HCT116 (cell line): ENCODE results near the gene KLK11. TPM values are rescaled to one million over a fixed set of nuclear protein-coding genes. Genes with fewer than 3 reads are reported as not detected.
A peak's percentile ranks its signal among the peaks of the same experiment; 100 is the strongest.

Experiments
- ATAC-seq: fragments of 200-7000 bp; cut with Tn5 transposase; 2 replicates; pipeline ENCODE4 v1.9.1; 2020; ENCODE audit warnings: mild to moderate bottlenecking, moderate library complexity
- BruUV-seq: library from RNA; stranded (reverse); fragments of 400-500 nt; replicated peaks from 2 replicates; lab custom pipeline; 2021; lab: Mats Ljungman, UMichigan
- CTCF ChIA-PET: fragments of 300-600 bp; sonication (Branson Sonifier 250); formaldehyde crosslinking; loops from one replicate; lab custom pipeline; 2021; ENCODE audit warnings: antibody characterized with exemption; lab: Charles Lee
- POLR2A ChIA-PET: fragments of 300-600, 350-600 bp; sonication (Branson Sonifier 250); formaldehyde crosslinking; loops from one replicate; lab custom pipeline; 2021; ENCODE audit warnings: antibody characterized with exemption; lab: Charles Lee
- RAD21 ChIA-PET, 2 experiments: fragments of 300-600 bp; sonication (Branson Sonifier 250); formaldehyde crosslinking; loops; one replicate each; lab custom pipeline; 2023; ENCODE audit warnings: low total read pairs in 2 of 2; ENCODE audit not compliant: uncharacterized antibody in 2 of 2, unreplicated experiment in 2 of 2, low non-redundant PET in 1 of 2; lab: Charles Lee
- DNase-seq: peaks from one replicate; pipeline ENCODE4 v3.0.0-alpha.2; 2010; ENCODE audit warnings: low read depth, low spot score
- H2AFZ ChIP-seq: fragments of 200-600 bp; shearing (Covaris generic), sonication (generic); 2 replicates; pipeline ENCODE4 v1.6.1; 2017; ENCODE audit warnings: low read depth, mixed run types, mixed read lengths, antibody characterized with exemption, low read length; ENCODE audit not compliant: poor library complexity, severe bottlenecking
- H3K27ac ChIP-seq: 2 replicates; pipeline ENCODE4 v1.5.1; 2012; ENCODE audit warnings: low read depth, low read length
- H3K27me3 ChIP-seq: fragments of 200-600 bp; sonication (generic); 2 replicates; pipeline ENCODE4 v1.6.1; 2016; ENCODE audit warnings: mixed run types, low read length, mixed read lengths; ENCODE audit not compliant: insufficient read depth
- H3K36me3 ChIP-seq, 2 experiments: fragments of 200-500 bp in 1 of 2; fragments of 200-600 bp in 1 of 2; sonication (Bioruptor generic) in 1 of 2; sonication (generic) in 1 of 2; 2 replicates each; pipeline versions ENCODE4 v1.5.1 to v1.6.1; 2014 to 2016; ENCODE audit warnings: low read length in 2 of 2, inconsistent platforms in 1 of 2, mixed read lengths in 1 of 2, mixed run types in 1 of 2; ENCODE audit not compliant: insufficient read depth in 2 of 2, control insufficient read depth in 1 of 2
- H3K4me1 ChIP-seq, 2 experiments: fragments of 200-600 bp in 1 of 2; sonication (generic) in 1 of 2; 2 replicates each; pipeline versions ENCODE4 v1.5.1 to v1.6.1; 2012 to 2017; ENCODE audit warnings: low read length in 2 of 2, inconsistent platforms in 1 of 2, mild to moderate bottlenecking in 1 of 2, mixed read lengths in 1 of 2, mixed run types in 1 of 2, moderate library complexity in 1 of 2; ENCODE audit not compliant: insufficient read depth in 2 of 2, control insufficient read depth in 1 of 2
- H3K4me2 ChIP-seq: fragments of 200-600 bp; sonication (generic); 2 replicates; pipeline ENCODE4 v1.6.1; 2017; ENCODE audit warnings: mixed run types, low read length, mixed read lengths
- H3K4me3 ChIP-seq, 2 experiments: fragments of 200-600 bp in 1 of 2; sonication (generic) in 1 of 2; replicated peaks in 1 of 2; 2 replicates each; pipeline ENCODE4 v1.5.1; 2011 to 2016; ENCODE audit warnings: low read length in 2 of 2, control low read depth in 1 of 2, low read depth in 1 of 2, mild to moderate bottlenecking in 1 of 2, mixed read lengths in 1 of 2, mixed run types in 1 of 2
- H3K79me2 ChIP-seq: fragments of 200-600 bp; sonication (generic); 2 replicates; pipeline ENCODE4 v1.6.1; 2017; ENCODE audit warnings: mild to moderate bottlenecking, mixed run types, low read length, moderate library complexity, mixed read lengths; ENCODE audit not compliant: insufficient read depth
- H3K9ac ChIP-seq: fragments of 200-600 bp; sonication (generic); 2 replicates; pipeline ENCODE4 v1.6.1; 2016; ENCODE audit warnings: low read length, mixed read lengths
- H3K9me2 ChIP-seq: fragments of 200-600 bp; sonication (generic), shearing (Covaris generic); 2 replicates; pipeline ENCODE4 v1.6.1; 2017; ENCODE audit warnings: mixed run types, mild to moderate bottlenecking, moderate library complexity; ENCODE audit not compliant: insufficient read depth
- H3K9me3 ChIP-seq, 2 experiments: fragments of 200-500 bp in 1 of 2; fragments of 200-600 bp in 1 of 2; sonication (Bioruptor generic) in 1 of 2; sonication (generic) in 1 of 2; 2 replicates each; pipeline ENCODE4 v1.6.1; 2014 to 2017; ENCODE audit warnings: low read length in 2 of 2, mixed read lengths in 2 of 2, inconsistent platforms in 1 of 2, low read depth in 1 of 2, mild to moderate bottlenecking in 1 of 2, mixed run types in 1 of 2, moderate library complexity in 1 of 2; ENCODE audit not compliant: control insufficient read depth in 1 of 2, insufficient read depth in 1 of 2
- H4K20me1 ChIP-seq: fragments of 200-600 bp; sonication (generic), shearing (Covaris generic); 2 replicates; pipeline ENCODE4 v1.6.1; 2017; ENCODE audit warnings: mixed run types, mild to moderate bottlenecking, moderate library complexity; ENCODE audit not compliant: insufficient read depth
- CEBPB ChIP-seq: IDR thresholded peaks from 2 replicates; pipeline ENCODE4 v1.6.1; 2012; ENCODE audit warnings: low read depth
- EGR1 ChIP-seq: IDR thresholded peaks from 2 replicates; pipeline ENCODE4 v1.6.1; 2012; ENCODE audit warnings: low read depth
- EZH2 ChIP-seq: fragments of 200-600 bp; sonication (generic); IDR thresholded peaks from 2 replicates; pipeline ENCODE4 v1.6.1; 2017; ENCODE audit warnings: antibody characterized with exemption, mixed run types
- EZH2phosphoT487 ChIP-seq: fragments of 200-600 bp; IDR thresholded peaks from 2 replicates; pipeline ENCODE4 v1.6.1; 2018; ENCODE audit warnings: antibody characterized with exemption, borderline replicate concordance
- POLR2A ChIP-seq: IDR thresholded peaks from 2 replicates; pipeline ENCODE4 v1.7.0; 2011; ENCODE audit warnings: borderline replicate concordance; ENCODE audit not compliant: insufficient read depth, insufficient read length; ENCODE audit errors: extremely low read depth
- POLR2AphosphoS5 ChIP-seq: IDR thresholded peaks from 2 replicates; pipeline ENCODE4 v1.6.1; 2011; ENCODE audit warnings: mild to moderate bottlenecking, low read depth, low read length, moderate library complexity
- RAD21 ChIP-seq: IDR thresholded peaks from 2 replicates; pipeline ENCODE4 v1.6.1; 2012; ENCODE audit warnings: low read depth, mild to moderate bottlenecking
- SIN3A ChIP-seq: IDR thresholded peaks from 2 replicates; pipeline ENCODE4 v1.6.1; 2012; ENCODE audit warnings: low read depth
- SP1 ChIP-seq: IDR thresholded peaks from 2 replicates; pipeline ENCODE4 v1.6.1; 2012; ENCODE audit warnings: low read depth
- TCF7L2 ChIP-seq: IDR thresholded peaks from 2 replicates; pipeline ENCODE4 v1.7.0; 2011; ENCODE audit warnings: borderline replicate concordance, inconsistent platforms; ENCODE audit not compliant: insufficient read depth, insufficient read length; ENCODE audit errors: extremely low read depth
- ZFX ChIP-seq: fragments of 450-650 bp; IDR thresholded peaks from 2 replicates; pipeline ENCODE4 v1.6.1; 2017
- intact Hi-C: fragments of 100-400 bp; cut with micrococcal nuclease; formaldehyde crosslinking; loops from 2 replicates; pipeline ENCODE4 v1.10.0; 2022
- total RNA-seq: library from RNA; stranded (reverse); gene quantifications from one replicate; pipeline ENCODE4 v1.2.1, GENCODE V29; 2021; ENCODE audit not compliant: unreplicated experiment
- TF ChIP-seq, protein P1 (sequence below): IDR thresholded peaks from 2 replicates; pipeline ENCODE4 v1.6.1; 2011; ENCODE audit warnings: mild to moderate bottlenecking, low read length, moderate library complexity; ENCODE audit not compliant: insufficient replicate concordance; ENCODE audit errors: extremely low read depth
- TF ChIP-seq, protein P2 (sequence below): IDR thresholded peaks from 2 replicates; pipeline ENCODE4 v1.6.1; 2012

The KLK11 gene
- total RNA-seq, 1 experiment from 2014 or later, result not detected

DNA sequence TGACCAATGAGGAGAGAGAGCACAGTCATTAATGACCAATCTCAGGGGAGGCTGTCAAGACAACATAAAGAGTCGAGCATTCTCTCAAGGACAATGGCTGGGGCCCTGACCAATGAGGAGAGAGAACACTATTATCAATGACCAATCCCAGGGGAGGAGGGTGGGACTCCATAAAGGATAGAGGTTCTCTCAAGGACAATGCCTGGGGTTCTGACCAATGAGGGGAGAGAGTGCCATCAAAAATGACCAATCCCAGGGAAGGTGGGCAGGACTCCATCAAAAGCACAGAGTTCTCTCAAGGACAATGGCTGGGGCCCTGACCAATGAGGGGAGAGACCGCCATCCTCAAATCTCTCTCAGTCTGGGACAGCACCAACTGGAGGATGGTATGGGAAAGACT is 3.3 kb upstream of the KLK11 start:
- no peak overlapping the region for H2AFZ ChIP-seq
- no peaks in the 10 kb centered on the region for H4K20me1 ChIP-seq
- ChIA-PET CTCF (no interaction called here), RAD21 (no interaction called here), POLR2A (no interaction called here)
- H3K4me1 ChIP-seq, result peaks cover 0 to 12% of the 10 kb centered on the region in 2 experiments; a peak in 2 of 4 replicates
- TF ChIP-seq CEBPB (no peak), RAD21 (no peak), ZFX (no peak), SP1 (no peak), TCF7L2 (no peak), EGR1 (no peak), EZH2 (no peak), EZH2phosphoT487 (no peak), POLR2A (no peak), SIN3A (no peak), POLR2AphosphoS5 (no peak)
- TF ChIP-seq, protein P1, sequence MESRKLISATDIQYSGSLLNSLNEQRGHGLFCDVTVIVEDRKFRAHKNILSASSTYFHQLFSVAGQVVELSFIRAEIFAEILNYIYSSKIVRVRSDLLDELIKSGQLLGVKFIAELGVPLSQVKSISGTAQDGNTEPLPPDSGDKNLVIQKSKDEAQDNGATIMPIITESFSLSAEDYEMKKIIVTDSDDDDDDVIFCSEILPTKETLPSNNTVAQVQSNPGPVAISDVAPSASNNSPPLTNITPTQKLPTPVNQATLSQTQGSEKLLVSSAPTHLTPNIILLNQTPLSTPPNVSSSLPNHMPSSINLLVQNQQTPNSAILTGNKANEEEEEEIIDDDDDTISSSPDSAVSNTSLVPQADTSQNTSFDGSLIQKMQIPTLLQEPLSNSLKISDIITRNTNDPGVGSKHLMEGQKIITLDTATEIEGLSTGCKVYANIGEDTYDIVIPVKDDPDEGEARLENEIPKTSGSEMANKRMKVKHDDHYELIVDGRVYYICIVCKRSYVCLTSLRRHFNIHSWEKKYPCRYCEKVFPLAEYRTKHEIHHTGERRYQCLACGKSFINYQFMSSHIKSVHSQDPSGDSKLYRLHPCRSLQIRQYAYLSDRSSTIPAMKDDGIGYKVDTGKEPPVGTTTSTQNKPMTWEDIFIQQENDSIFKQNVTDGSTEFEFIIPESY, result no peak
- TF ChIP-seq, protein P2, sequence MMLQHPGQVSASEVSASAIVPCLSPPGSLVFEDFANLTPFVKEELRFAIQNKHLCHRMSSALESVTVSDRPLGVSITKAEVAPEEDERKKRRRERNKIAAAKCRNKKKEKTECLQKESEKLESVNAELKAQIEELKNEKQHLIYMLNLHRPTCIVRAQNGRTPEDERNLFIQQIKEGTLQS, result no peak
- no peak overlapping the region for H3K4me2 ChIP-seq
- H3K4me3 ChIP-seq, result no peak overlapping the region
- H3K9me2 ChIP-seq, result no peaks in the 10 kb centered on the region
- no peak overlapping the region for H3K27ac ChIP-seq
- DNase-seq, result no peak
- H3K79me2 ChIP-seq, result no peaks in the 10 kb centered on the region
- no peaks in the 10 kb centered on the region for H3K9me3 ChIP-seq
- no peaks in the 10 kb centered on the region for H3K36me3 ChIP-seq
- no peak overlapping the region for H3K9ac ChIP-seq
- ATAC-seq, result peak; percentile 67
- intact Hi-C loops, result no loop called here
- no TSS peak for BruUV-seq
- no peaks in the 10 kb centered on the region for H3K27me3 ChIP-seq
